Mesodermal cell (in vitro differentiated cells): ENCODE measurements around the gene PSMB1.
"Not testable (repeated sequence)": the region's sequence is repeated elsewhere in the genome, so short reads cannot be mapped to it uniquely, and the experiment has no call there.

Source experiments
- H3K27ac ChIP-seq: 2 replicates; pipeline ENCODE4 v1.7.0; 2013; ENCODE audit warnings: mild to moderate bottlenecking, low read depth, low read length, moderate library complexity; ENCODE audit not compliant: severe bottlenecking
- H3K36me3 ChIP-seq: 2 replicates; pipeline ENCODE4 v1.7.1; 2013; ENCODE audit warnings: mild to moderate bottlenecking, low read length, moderate library complexity; ENCODE audit not compliant: control insufficient read depth, insufficient read depth
- H3K4me1 ChIP-seq: one replicate; pipeline ENCODE4 v1.7.1; 2013; ENCODE audit warnings: mild to moderate bottlenecking, low read length; ENCODE audit not compliant: insufficient read depth, control insufficient read depth, poor library complexity, severe bottlenecking
- H3K4me3 ChIP-seq: 2 replicates; pipeline ENCODE4 v1.7.0; 2013; ENCODE audit warnings: low read length, control low read depth, mild to moderate bottlenecking; ENCODE audit not compliant: insufficient read depth, poor library complexity, severe bottlenecking; ENCODE audit errors: extremely low read depth
- H3K9me3 ChIP-seq: 2 replicates; pipeline ENCODE4 v1.7.1; 2013; ENCODE audit warnings: mild to moderate bottlenecking, low read length, moderate library complexity; ENCODE audit not compliant: control insufficient read depth
- WGBS, 2 experiments: methylation state at CpG; one replicate each; pipeline ENCODE4 v1.1.5; 2013; ENCODE audit warnings: missing lambda C conversion rate in 2 of 2; ENCODE audit not compliant: insufficient coverage in 2 of 2; 5-methylcytosine and 5-hydroxymethylcytosine counted together

PSMB1 gene

GRCh38 chr6:170514908-170515307 is 38.2 kb downstream of the PSMB1 start:
- no CpG with 5 or more reads among the region's 1 CpG for WGBS, 2 experiments
- H3K36me3 ChIP-seq: no peaks in the 10 kb centered on the region
- no peak overlapping the region for H3K4me3 ChIP-seq
- H3K27ac ChIP-seq: no peak overlapping the region
- no peaks in the 10 kb centered on the region for H3K4me1 ChIP-seq
- no peaks in the 10 kb centered on the region for H3K9me3 ChIP-seq

GRCh38 chr6:170512249-170512648 is 40.9 kb downstream of the PSMB1 start:
- H3K36me3 ChIP-seq: no peaks in the 10 kb centered on the region
- 89 to 100% methylated on average over 1 of the region's 4 CpGs for WGBS, 2 experiments
- H3K27ac ChIP-seq: no peak overlapping the region
- H3K4me1 ChIP-seq: no peaks in the 10 kb centered on the region
- H3K4me3 ChIP-seq: no peak overlapping the region
- no peaks in the 10 kb centered on the region for H3K9me3 ChIP-seq

GRCh38 chr6:170510631-170511030 is 42.5 kb downstream of the PSMB1 start:
- no peak overlapping the region for H3K4me3 ChIP-seq
- H3K4me1 ChIP-seq: no peaks in the 10 kb centered on the region
- H3K27ac ChIP-seq: no peak overlapping the region
- H3K36me3 ChIP-seq: no peaks in the 10 kb centered on the region
- 94 to 96% methylated on average over 20 of the region's 20 CpGs for WGBS, 2 experiments
- no peaks in the 10 kb centered on the region for H3K9me3 ChIP-seq

GRCh38 chr6:170509723-170510018 is 43.4 kb downstream of the PSMB1 start:
- WGBS, 2 experiments: 83 to 100% methylated on average over 1 to 2 of the region's 3 CpGs
- H3K4me3 ChIP-seq: no peak overlapping the region
- H3K36me3 ChIP-seq: no peaks in the 10 kb centered on the region
- H3K9me3 ChIP-seq: no peaks in the 10 kb centered on the region
- H3K27ac ChIP-seq: no peak overlapping the region
- no peaks in the 10 kb centered on the region for H3K4me1 ChIP-seq

GRCh38 chr6:170508892-170509722 is 44.0 kb downstream of the PSMB1 start:
- not testable (repeated sequence) for H3K27ac ChIP-seq, H3K4me1 ChIP-seq, H3K36me3 ChIP-seq, H3K4me3 ChIP-seq, H3K9me3 ChIP-seq
- 87% methylated on average over 3 to 4 of the region's 5 CpGs for WGBS, 2 experiments

GRCh38 chr6:170508275-170508674 is 44.8 kb downstream of the PSMB1 start:
- no CpG with 5 or more reads among the region's 1 CpG for WGBS, 2 experiments
- not testable (repeated sequence) for H3K4me1 ChIP-seq, H3K9me3 ChIP-seq, H3K4me3 ChIP-seq, H3K36me3 ChIP-seq, H3K27ac ChIP-seq

GRCh38 chr6:170507728-170508127 is 45.4 kb downstream of the PSMB1 start:
- 83 to 100% methylated on average over 1 to 2 of the region's 2 CpGs for WGBS, 2 experiments
- H3K9me3 ChIP-seq: not testable (repeated sequence)

GRCh38 chr6:170506446-170506845 is 46.7 kb downstream of the PSMB1 start:
- 89 to 96% methylated on average over 4 of the region's 4 CpGs for WGBS, 2 experiments
- H3K27ac ChIP-seq: no peak overlapping the region
- no peak overlapping the region for H3K4me3 ChIP-seq
- no peaks in the 10 kb centered on the region for H3K36me3 ChIP-seq
- H3K4me1 ChIP-seq: no peaks in the 10 kb centered on the region
- H3K9me3 ChIP-seq: no peaks in the 10 kb centered on the region

More at GRCh38 chr6:170507728-170508127, 45.4 kb downstream of the PSMB1 start:
- not testable (repeated sequence) for H3K4me3 ChIP-seq, H3K4me1 ChIP-seq, H3K36me3 ChIP-seq, H3K27ac ChIP-seq

GRCh38 chr6:170505306-170505705 is 47.8 kb downstream of the PSMB1 start:
- WGBS, 2 experiments: 84 to 90% methylated on average over 8 of the region's 9 CpGs
- no peaks in the 10 kb centered on the region for H3K4me1 ChIP-seq
- no peaks in the 10 kb centered on the region for H3K9me3 ChIP-seq
- H3K27ac ChIP-seq: no peak overlapping the region
- no peak overlapping the region for H3K4me3 ChIP-seq
- H3K36me3 ChIP-seq: no peaks in the 10 kb centered on the region

- H3K9me3 ChIP-seq: no peaks in the 10 kb centered on the region
- 85 to 92% methylated on average over 2 to 4 of the region's 4 CpGs for WGBS, 2 experiments
- no peaks in the 10 kb centered on the region for H3K36me3 ChIP-seq
- H3K4me1 ChIP-seq: no peaks in the 10 kb centered on the region
- H3K4me3 ChIP-seq: no peak overlapping the region
- no peak overlapping the region for H3K27ac ChIP-seq
Measured at GRCh38 chr6:170504479-170504878, 48.6 kb downstream of the PSMB1 start.

GRCh38 chr6:170503414-170503761 is 49.7 kb downstream of the PSMB1 start:
- no peaks in the 10 kb centered on the region for H3K9me3 ChIP-seq
- H3K4me1 ChIP-seq: no peaks in the 10 kb centered on the region
- H3K27ac ChIP-seq: no peak overlapping the region
- H3K4me3 ChIP-seq: no peak overlapping the region
- no peaks in the 10 kb centered on the region for H3K36me3 ChIP-seq
